HepG2 (cell line): ENCODE results near the gene CPXM1. TPM values are rescaled to one million over a fixed set of nuclear protein-coding genes. Genes with fewer than 3 reads are reported as not detected.

ENCODE experiments used
- DNMT1 ChIP-seq: sonication (generic); formaldehyde crosslinking; IDR thresholded peaks from 2 replicates; pipeline ENCODE4 v1.5.1; 2020; ENCODE audit warnings: mild to moderate bottlenecking, missing genetic modification reagents
- EZH2 ChIP-seq: conservative IDR thresholded peaks from 2 replicates; pipeline ENCODE4 v1.6.1; 2012; ENCODE audit warnings: mild to moderate bottlenecking, low read depth, low read length, moderate library complexity
- JUND ChIP-seq: sonication (generic); formaldehyde crosslinking; IDR thresholded peaks from 2 replicates; pipeline ENCODE4 v1.8.0; 2022; ENCODE audit warnings: mild to moderate bottlenecking, missing genetic modification reagents
- MAFF ChIP-seq: IDR thresholded peaks from 2 replicates; pipeline ENCODE4 v1.6.1; 2011; ENCODE audit warnings: low read depth, low read length, improper control_type of control experiment
- RARG ChIP-seq: sonication (generic); formaldehyde crosslinking; IDR thresholded peaks from 2 replicates; pipeline ENCODE4 v1.4.0; 2020; ENCODE audit warnings: low read depth, mild to moderate bottlenecking, missing genetic modification reagents
- XBP1 ChIP-seq: sonication (generic); formaldehyde crosslinking; IDR thresholded peaks from 2 replicates; pipeline ENCODE4 v1.5.0; 2020; ENCODE audit warnings: missing genetic modification reagents
- ZNF180 ChIP-seq: sonication (generic); formaldehyde crosslinking; IDR thresholded peaks from 2 replicates; pipeline ENCODE4 v1.4.0; 2020; ENCODE audit warnings: low read depth, missing genetic modification reagents, borderline replicate concordance
- ZNF335 ChIP-seq: sonication (generic); formaldehyde crosslinking; IDR thresholded peaks from 2 replicates; pipeline ENCODE4 v1.4.0; 2020; ENCODE audit warnings: missing genetic modification reagents
- ZNF674 ChIP-seq: sonication (generic); formaldehyde crosslinking; IDR thresholded peaks from 2 replicates; pipeline ENCODE4 v1.5.0; 2020; ENCODE audit warnings: low read depth, mild to moderate bottlenecking, missing genetic modification reagents
- ZNF891 ChIP-seq: sonication (generic); formaldehyde crosslinking; IDR thresholded peaks from 2 replicates; pipeline ENCODE4 v1.5.0; 2020; ENCODE audit warnings: mild to moderate bottlenecking, missing genetic modification reagents
- polyA plus RNA-seq, 8 experiments: library from polyadenylated mRNA; depleted of rRNA in 3 of 8; stranded (reverse) in 7 of 8; unstranded in 1 of 8; fragments of >200 nt; fragmentation: Illumina TruSeq in 4 of 8; extraction: Trizol in 4 of 8; gene quantifications; 2 replicates each; pipeline versions ENCODE4 v1.2.1 to v1.2.3, GENCODE V29; 2011 to 2016; ENCODE audit warnings: low read depth in 4 of 8, missing spikeins in 1 of 8, mixed read lengths in 1 of 8; ENCODE audit not compliant: insufficient read depth in 1 of 8
- total RNA-seq, 5 experiments: library from RNA; depleted of rRNA; stranded (reverse); fragments of >200 nt; fragmentation: Illumina TruSeq; extraction: Trizol; gene quantifications; 2 replicates each; pipeline ENCODE4 v1.2.3, GENCODE V29; 2016; ENCODE audit warnings: low read depth in 1 of 5
- TF ChIP-seq, protein P1 (sequence below): sonication (generic); formaldehyde crosslinking; IDR thresholded peaks from 2 replicates; pipeline ENCODE4 v1.5.1; 2020; ENCODE audit warnings: mild to moderate bottlenecking, missing genetic modification reagents, moderate library complexity
- TF ChIP-seq, protein P2 (sequence below): sonication (generic); formaldehyde crosslinking; IDR thresholded peaks from 2 replicates; pipeline ENCODE4 v1.9.0; 2021; ENCODE audit warnings: mild to moderate bottlenecking, missing genetic modification reagents
- TF ChIP-seq, protein P3 (sequence below): sonication (generic); formaldehyde crosslinking; IDR thresholded peaks from 2 replicates; pipeline ENCODE4 v1.8.0; 2022; ENCODE audit warnings: mild to moderate bottlenecking, missing genetic modification reagents, moderate library complexity
- TF ChIP-seq, protein P4 (sequence below): sonication (generic); formaldehyde crosslinking; IDR thresholded peaks from 2 replicates; pipeline ENCODE4 v1.9.0; 2022; ENCODE audit warnings: missing genetic modification reagents, mild to moderate bottlenecking, borderline replicate concordance

Gene CPXM1
- total and polyA plus RNA-seq, 2 of the 13 experiments (the other 11 are each of a cell fraction or from before 2014, with no cell fraction given) = 0.07 TPM; not detected in 1

DNA sequence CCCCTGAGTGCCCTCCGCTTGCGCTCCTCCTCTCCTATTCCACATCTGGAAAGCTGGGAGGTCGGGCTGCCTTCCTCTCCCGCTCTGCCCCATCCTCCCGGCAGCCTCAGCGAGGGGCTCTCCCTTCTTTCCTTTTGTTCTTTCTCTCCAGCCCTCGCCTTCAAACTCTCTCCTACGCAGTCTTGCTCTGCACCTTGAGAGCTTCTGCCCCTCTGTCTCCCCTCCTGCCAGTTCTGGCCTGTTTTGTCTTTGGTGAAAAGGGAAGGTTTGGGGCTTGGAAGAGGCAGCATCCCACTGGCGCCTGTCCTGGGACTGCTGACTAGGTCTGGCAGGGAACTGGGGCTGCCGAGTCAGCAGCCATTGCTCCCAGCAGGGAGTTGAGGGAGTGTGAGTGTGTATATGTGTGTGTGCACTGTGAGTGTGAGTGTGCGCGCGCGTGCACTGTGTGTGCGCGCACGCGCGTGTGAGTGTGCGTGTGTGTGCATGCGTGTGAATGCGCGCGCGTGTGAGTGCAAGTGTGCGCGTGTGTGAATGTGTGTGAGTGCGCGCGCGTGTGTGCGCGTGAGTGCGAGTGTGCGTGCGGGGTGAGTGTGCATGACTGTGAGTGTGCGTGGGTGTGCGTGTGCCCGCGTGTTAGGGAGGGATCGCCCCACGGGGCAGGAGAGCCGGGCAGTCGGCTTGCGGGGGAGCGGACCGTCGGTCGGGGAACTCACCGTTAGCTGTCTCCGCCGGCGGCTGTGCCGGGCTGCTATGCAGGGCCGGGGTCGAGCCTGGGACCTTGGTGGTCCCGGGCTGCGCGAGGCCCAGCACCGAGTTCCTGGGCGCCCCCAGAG, 523 bp downstream of the CPXM1 start (continued):
- TF ChIP-seq, protein P1, sequence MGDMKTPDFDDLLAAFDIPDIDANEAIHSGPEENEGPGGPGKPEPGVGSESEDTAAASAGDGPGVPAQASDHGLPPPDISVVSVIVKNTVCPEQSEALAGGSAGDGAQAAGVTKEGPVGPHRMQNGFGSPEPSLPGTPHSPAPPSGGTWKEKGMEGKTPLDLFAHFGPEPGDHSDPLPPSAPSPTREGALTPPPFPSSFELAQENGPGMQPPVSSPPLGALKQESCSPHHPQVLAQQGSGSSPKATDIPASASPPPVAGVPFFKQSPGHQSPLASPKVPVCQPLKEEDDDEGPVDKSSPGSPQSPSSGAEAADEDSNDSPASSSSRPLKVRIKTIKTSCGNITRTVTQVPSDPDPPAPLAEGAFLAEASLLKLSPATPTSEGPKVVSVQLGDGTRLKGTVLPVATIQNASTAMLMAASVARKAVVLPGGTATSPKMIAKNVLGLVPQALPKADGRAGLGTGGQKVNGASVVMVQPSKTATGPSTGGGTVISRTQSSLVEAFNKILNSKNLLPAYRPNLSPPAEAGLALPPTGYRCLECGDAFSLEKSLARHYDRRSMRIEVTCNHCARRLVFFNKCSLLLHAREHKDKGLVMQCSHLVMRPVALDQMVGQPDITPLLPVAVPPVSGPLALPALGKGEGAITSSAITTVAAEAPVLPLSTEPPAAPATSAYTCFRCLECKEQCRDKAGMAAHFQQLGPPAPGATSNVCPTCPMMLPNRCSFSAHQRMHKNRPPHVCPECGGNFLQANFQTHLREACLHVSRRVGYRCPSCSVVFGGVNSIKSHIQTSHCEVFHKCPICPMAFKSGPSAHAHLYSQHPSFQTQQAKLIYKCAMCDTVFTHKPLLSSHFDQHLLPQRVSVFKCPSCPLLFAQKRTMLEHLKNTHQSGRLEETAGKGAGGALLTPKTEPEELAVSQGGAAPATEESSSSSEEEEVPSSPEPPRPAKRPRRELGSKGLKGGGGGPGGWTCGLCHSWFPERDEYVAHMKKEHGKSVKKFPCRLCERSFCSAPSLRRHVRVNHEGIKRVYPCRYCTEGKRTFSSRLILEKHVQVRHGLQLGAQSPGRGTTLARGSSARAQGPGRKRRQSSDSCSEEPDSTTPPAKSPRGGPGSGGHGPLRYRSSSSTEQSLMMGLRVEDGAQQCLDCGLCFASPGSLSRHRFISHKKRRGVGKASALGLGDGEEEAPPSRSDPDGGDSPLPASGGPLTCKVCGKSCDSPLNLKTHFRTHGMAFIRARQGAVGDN (CRISPR knock-in tag) = no peak
- TF ChIP-seq, protein P2, sequence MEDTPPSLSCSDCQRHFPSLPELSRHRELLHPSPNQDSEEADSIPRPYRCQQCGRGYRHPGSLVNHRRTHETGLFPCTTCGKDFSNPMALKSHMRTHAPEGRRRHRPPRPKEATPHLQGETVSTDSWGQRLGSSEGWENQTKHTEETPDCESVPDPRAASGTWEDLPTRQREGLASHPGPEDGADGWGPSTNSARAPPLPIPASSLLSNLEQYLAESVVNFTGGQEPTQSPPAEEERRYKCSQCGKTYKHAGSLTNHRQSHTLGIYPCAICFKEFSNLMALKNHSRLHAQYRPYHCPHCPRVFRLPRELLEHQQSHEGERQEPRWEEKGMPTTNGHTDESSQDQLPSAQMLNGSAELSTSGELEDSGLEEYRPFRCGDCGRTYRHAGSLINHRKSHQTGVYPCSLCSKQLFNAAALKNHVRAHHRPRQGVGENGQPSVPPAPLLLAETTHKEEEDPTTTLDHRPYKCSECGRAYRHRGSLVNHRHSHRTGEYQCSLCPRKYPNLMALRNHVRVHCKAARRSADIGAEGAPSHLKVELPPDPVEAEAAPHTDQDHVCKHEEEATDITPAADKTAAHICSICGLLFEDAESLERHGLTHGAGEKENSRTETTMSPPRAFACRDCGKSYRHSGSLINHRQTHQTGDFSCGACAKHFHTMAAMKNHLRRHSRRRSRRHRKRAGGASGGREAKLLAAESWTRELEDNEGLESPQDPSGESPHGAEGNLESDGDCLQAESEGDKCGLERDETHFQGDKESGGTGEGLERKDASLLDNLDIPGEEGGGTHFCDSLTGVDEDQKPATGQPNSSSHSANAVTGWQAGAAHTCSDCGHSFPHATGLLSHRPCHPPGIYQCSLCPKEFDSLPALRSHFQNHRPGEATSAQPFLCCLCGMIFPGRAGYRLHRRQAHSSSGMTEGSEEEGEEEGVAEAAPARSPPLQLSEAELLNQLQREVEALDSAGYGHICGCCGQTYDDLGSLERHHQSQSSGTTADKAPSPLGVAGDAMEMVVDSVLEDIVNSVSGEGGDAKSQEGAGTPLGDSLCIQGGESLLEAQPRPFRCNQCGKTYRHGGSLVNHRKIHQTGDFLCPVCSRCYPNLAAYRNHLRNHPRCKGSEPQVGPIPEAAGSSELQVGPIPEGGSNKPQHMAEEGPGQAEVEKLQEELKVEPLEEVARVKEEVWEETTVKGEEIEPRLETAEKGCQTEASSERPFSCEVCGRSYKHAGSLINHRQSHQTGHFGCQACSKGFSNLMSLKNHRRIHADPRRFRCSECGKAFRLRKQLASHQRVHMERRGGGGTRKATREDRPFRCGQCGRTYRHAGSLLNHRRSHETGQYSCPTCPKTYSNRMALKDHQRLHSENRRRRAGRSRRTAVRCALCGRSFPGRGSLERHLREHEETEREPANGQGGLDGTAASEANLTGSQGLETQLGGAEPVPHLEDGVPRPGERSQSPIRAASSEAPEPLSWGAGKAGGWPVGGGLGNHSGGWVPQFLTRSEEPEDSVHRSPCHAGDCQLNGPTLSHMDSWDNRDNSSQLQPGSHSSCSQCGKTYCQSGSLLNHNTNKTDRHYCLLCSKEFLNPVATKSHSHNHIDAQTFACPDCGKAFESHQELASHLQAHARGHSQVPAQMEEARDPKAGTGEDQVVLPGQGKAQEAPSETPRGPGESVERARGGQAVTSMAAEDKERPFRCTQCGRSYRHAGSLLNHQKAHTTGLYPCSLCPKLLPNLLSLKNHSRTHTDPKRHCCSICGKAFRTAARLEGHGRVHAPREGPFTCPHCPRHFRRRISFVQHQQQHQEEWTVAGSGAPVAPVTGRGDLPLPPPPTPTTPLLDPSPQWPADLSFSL = peak; percentile 40; the same call in 1 of the 2 replicates
- no peak for TF ChIP-seq ZNF180 (CRISPR knock-in tag)
- no peak for TF ChIP-seq JUND (CRISPR knock-in tag)
- peak; percentile 75; the same call in 1 of the 2 replicates for TF ChIP-seq DNMT1 (CRISPR knock-in tag)
- TF ChIP-seq ZNF335 (CRISPR knock-in tag) = no peak
- TF ChIP-seq ZNF674 (CRISPR knock-in tag) = no peak
- no peak for TF ChIP-seq XBP1
- no peak for TF ChIP-seq RARG (CRISPR knock-in tag)
- TF ChIP-seq ZNF891 = 0 out of 2 replicates have a peak, but pooled peaks have one; percentile 22
- TF ChIP-seq MAFF = peak; percentile 60; the same call in 1 of the 2 replicates
- peak; percentile 90; the same call in 1 of the 2 replicates for TF ChIP-seq EZH2
- TF ChIP-seq, protein P3, sequence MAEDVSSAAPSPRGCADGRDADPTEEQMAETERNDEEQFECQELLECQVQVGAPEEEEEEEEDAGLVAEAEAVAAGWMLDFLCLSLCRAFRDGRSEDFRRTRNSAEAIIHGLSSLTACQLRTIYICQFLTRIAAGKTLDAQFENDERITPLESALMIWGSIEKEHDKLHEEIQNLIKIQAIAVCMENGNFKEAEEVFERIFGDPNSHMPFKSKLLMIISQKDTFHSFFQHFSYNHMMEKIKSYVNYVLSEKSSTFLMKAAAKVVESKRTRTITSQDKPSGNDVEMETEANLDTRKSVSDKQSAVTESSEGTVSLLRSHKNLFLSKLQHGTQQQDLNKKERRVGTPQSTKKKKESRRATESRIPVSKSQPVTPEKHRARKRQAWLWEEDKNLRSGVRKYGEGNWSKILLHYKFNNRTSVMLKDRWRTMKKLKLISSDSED (CRISPR knock-in tag) = no peak
- TF ChIP-seq, protein P4, sequence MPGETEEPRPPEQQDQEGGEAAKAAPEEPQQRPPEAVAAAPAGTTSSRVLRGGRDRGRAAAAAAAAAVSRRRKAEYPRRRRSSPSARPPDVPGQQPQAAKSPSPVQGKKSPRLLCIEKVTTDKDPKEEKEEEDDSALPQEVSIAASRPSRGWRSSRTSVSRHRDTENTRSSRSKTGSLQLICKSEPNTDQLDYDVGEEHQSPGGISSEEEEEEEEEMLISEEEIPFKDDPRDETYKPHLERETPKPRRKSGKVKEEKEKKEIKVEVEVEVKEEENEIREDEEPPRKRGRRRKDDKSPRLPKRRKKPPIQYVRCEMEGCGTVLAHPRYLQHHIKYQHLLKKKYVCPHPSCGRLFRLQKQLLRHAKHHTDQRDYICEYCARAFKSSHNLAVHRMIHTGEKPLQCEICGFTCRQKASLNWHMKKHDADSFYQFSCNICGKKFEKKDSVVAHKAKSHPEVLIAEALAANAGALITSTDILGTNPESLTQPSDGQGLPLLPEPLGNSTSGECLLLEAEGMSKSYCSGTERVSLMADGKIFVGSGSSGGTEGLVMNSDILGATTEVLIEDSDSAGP (CRISPR knock-in tag) = 0 out of 2 replicates have a peak, but pooled peaks have one; percentile 4
